ENCODE results near the gene CEP72. TPM values are rescaled to one million over a fixed set of nuclear protein-coding genes. Genes with fewer than 3 reads are reported as not detected.

The CEP72 gene
- total RNA-seq, 2 experiments from 2014 or later: 21.6 to 22.5 TPM

DNA sequence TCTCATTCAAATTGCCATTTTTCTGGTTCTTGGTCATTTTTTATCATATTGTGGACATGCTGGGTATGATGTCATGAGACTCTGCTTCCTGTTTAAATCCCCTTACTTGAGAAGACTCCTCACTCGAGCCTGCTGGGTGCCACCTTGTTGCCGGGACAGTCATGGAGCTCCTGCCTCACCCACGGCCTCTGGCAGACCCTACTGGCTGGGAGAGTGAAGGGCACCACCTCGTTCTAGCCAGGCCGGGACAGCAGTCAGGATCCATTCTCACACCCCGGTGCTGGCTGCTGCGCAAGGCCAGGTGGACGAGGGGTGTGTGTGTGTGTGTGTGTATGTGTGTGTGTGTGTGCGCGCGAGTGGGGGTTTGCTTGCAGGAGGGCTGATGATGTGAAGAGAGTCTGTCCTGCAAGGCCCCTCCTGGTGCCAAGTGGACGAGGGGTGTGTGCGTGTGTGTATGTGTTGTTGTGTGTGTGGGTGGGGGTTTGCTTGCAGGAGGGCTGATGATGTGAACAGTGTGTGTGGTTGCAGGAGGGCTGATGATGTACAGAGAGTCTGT is 4.4 kb downstream of the CEP72 start:
- Mint-ChIP-seq H3K27ac (no peak overlapping the region), H3K4me1 (ENCODE audit: low read depth) (peaks cover 30% of the 10 kb centered on the region), H3K27me3 (no peaks in the 10 kb centered on the region), H3K36me3 (peaks cover 40% of the 10 kb centered on the region), H3K4me3 (no peak overlapping the region), H3K9me3 (peaks cover 8% of the 10 kb centered on the region)
- no peak for DNase-seq
- CTCF ChIA-PET: no interaction called here
- POLR2A ChIA-PET: no interaction called here
- intact Hi-C loops (cut with micrococcal nuclease): no loop called here

GRCh38 chr5:617896-618295 is 5.8 kb downstream of the CEP72 start:
- intact Hi-C loops (cut with micrococcal nuclease): no loop called here
- Mint-ChIP-seq H3K36me3 (peaks cover 41% of the 10 kb centered on the region), H3K27ac (no peak overlapping the region), H3K9me3 (peaks cover 7% of the 10 kb centered on the region), H3K4me3 (no peak overlapping the region), H3K27me3 (no peaks in the 10 kb centered on the region), H3K4me1 (ENCODE audit: low read depth) (peaks cover 27% of the 10 kb centered on the region)
- DNase-seq: no peak
- POLR2A ChIA-PET: no interaction called here
- CTCF ChIA-PET: no interaction called here

GRCh38 chr5:618450-618849 is 6.3 kb downstream of the CEP72 start:
- Mint-ChIP-seq H3K4me1 (ENCODE audit: low read depth) (peaks cover 22% of the 10 kb centered on the region), H3K27ac (no peak overlapping the region), H3K4me3 (no peak overlapping the region), H3K27me3 (no peaks in the 10 kb centered on the region), H3K36me3 (peaks cover 39% of the 10 kb centered on the region), H3K9me3 (peaks cover 4% of the 10 kb centered on the region)
- ChIA-PET CTCF (no interaction called here), POLR2A (no interaction called here)
- intact Hi-C loops (cut with micrococcal nuclease): no loop called here
- no peak for DNase-seq

- ChIA-PET CTCF (no interaction called here), POLR2A (no interaction called here)
- Mint-ChIP-seq H3K9me3 (peaks cover 4% of the 10 kb centered on the region), H3K36me3 (peaks cover 38% of the 10 kb centered on the region), H3K27me3 (no peaks in the 10 kb centered on the region), H3K27ac (no peak overlapping the region), H3K4me1 (ENCODE audit: low read depth) (peaks cover 13% of the 10 kb centered on the region), H3K4me3 (no peak overlapping the region)
- intact Hi-C loops (cut with micrococcal nuclease): no loop called here
- no peak for DNase-seq
Measured at GRCh38 chr5:619444-619843, 7.3 kb downstream of the CEP72 start.

GRCh38 chr5:620152-620551 is 8.0 kb downstream of the CEP72 start:
- peaks cover 4% of the 10 kb centered on the region for H3K9me3 Mint-ChIP-seq
- DNase-seq: no peak
- POLR2A ChIA-PET: no interaction called here
- CTCF ChIA-PET: no interaction called here
- H3K4me3 Mint-ChIP-seq: no peak overlapping the region
- H3K27ac Mint-ChIP-seq: no peak overlapping the region
- no peaks in the 10 kb centered on the region for H3K27me3 Mint-ChIP-seq
- H3K4me1 Mint-ChIP-seq (ENCODE audit: low read depth): peaks cover 8% of the 10 kb centered on the region
- intact Hi-C loops (cut with micrococcal nuclease): no loop called here
- H3K36me3 Mint-ChIP-seq: peaks cover 38% of the 10 kb centered on the region

DNA sequence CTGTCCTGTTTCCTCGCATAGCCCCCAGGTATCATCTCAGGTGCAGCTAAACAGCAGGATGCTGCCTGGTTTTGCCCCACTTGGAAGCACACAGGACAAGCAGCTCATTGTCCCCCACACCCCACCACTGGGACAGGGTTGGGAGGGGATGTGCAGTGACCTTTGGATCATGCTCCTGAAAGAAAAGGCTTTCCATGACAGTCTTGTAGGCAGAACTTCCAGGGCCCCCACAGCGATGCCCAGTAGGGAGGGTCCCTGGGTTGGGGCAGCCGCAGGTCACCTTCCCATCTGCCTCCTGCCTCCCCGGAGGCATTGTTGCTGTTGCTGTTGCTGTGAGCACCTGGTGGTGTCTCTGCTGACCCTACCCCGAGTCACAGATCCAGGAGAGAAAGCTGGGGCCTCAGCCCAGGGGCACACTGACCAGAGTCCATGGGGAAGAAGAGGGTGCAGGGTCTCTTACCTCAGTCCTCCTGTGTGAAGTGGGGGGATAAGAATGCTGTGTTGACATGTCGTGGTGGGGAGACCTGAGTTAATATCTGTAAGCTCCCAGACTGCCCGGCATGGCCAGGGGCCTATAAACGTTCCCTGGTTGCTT is 8.5 kb downstream of the CEP72 start:
- Mint-ChIP-seq H3K9me3 (no peaks in the 10 kb centered on the region), H3K27me3 (no peaks in the 10 kb centered on the region), H3K36me3 (peaks cover 36% of the 10 kb centered on the region), H3K4me3 (no peak overlapping the region), H3K27ac (no peak overlapping the region), H3K4me1 (ENCODE audit: low read depth) (peaks cover 4% of the 10 kb centered on the region)
- CTCF ChIA-PET: no interaction called here
- intact Hi-C loops (cut with micrococcal nuclease): no loop called here
- DNase-seq: no peak
- POLR2A ChIA-PET: no interaction called here

DNA sequence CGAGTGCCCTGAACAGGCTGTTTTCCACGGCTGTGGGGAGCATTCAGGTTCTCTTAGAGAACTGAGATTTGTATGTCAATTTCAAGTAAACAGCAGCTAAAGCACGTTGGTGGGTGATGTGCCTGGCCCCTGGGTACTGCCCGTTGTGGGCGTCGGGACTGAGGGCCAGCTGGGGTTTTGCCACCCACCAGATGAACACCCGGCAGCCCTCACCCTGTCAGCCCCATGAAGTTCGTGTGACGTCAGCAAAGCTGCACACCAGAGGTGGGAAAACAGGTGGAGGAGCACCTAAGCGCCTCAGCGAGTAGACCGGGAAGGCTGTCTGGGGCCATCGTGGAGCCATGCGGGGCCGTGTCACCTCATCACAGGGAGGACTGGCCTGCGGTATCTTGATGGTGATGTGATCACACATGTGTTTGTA is 9.2 kb downstream of the CEP72 start:
- CTCF ChIA-PET: no interaction called here
- Mint-ChIP-seq H3K36me3 (peaks cover 39% of the 10 kb centered on the region), H3K4me3 (no peak overlapping the region), H3K9me3 (no peaks in the 10 kb centered on the region), H3K27ac (no peak overlapping the region), H3K27me3 (no peaks in the 10 kb centered on the region), H3K4me1 (ENCODE audit: low read depth) (peaks cover 2% of the 10 kb centered on the region)
- intact Hi-C loops (cut with micrococcal nuclease): no loop called here
- no peak for DNase-seq
- POLR2A ChIA-PET: no interaction called here

DNA sequence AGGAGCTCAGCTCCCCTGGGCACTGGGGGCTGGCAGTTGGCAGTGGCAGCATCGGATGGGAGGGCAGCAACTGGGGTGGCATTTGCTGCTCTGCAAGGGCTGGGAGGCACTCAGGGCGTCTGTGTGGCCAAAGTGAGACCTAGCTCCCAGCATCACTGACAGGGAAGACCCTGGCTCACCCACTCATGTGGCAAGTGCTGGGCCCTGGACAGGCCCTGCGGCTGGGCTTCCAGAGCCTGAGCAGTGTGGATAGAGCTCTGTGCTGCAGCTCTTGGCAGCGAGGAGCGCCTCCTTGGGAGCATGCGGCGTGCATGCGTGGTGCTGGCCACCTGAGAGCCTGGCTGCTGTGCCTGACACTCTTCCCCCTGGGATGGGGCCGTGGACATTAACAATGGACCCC is 10.2 kb downstream of the CEP72 start:
- Mint-ChIP-seq H3K4me1 (ENCODE audit: low read depth) (no peaks in the 10 kb centered on the region), H3K27ac (no peak overlapping the region), H3K27me3 (no peaks in the 10 kb centered on the region), H3K9me3 (no peaks in the 10 kb centered on the region), H3K36me3 (peaks cover 35% of the 10 kb centered on the region), H3K4me3 (no peak overlapping the region)
- CTCF ChIA-PET: no interaction called here
- intact Hi-C loops (cut with micrococcal nuclease): no loop called here
- DNase-seq: no peak
- POLR2A ChIA-PET: no interaction called here

DNA sequence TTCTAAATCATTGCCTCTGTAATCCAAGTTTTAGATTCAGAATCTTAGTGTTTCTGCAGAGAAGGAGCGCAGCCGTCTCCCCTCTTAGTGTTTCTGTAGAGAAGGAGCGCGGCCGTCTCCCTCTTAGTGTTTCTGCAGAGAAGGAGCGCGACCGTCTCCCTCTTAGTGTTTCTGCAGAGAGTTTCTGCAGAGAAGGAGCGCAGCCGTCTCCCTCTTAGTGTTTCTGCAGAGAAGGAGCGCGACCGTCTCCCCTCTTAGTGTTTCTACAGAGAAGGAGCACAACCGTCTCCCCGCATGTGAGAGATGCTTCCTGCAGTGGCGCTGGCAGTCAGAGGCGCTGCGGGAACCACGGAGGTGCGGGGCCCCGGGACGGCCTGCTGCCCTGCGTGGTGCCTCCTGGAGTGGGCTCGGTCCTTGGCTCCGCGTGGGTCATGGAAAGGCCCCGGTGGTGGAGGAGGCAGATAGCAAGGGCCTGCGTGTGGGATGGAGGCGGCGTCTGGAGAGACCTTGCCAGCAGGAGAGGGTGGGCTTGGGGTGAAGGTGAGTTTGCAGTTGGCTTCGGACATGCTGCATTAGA is 10.9 kb downstream of the CEP72 start:
- Mint-ChIP-seq H3K4me1 (ENCODE audit: low read depth) (no peaks in the 10 kb centered on the region), H3K9me3 (no peaks in the 10 kb centered on the region), H3K36me3 (peaks cover 38% of the 10 kb centered on the region), H3K4me3 (no peak overlapping the region), H3K27me3 (no peaks in the 10 kb centered on the region), H3K27ac (no peak overlapping the region)
- ChIA-PET CTCF (no interaction called here), POLR2A (no interaction called here)
- intact Hi-C loops (cut with micrococcal nuclease): no loop called here
- no peak for DNase-seq

DNA sequence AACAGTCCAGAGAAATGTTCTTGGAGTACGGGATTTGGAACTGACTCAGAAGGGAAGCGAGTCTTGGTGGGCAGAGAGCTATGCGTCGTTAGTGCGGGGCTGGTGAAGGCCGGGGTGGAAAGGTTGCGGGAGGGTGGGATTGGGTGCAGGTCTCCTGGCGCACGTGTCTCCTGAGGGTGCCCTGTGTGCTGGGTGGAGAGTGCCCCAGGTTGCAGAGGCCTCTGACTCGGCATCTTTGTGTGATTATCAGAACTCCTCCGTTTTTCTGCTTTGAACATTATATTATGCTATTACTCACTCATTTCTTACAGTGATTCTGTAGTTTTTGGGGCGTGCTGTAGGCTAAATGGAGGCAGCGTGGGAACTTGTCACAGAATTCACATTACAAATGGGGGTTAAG is 11.4 kb downstream of the CEP72 start:
- Mint-ChIP-seq H3K4me3 (no peak overlapping the region), H3K4me1 (ENCODE audit: low read depth) (no peaks in the 10 kb centered on the region), H3K27ac (no peak overlapping the region), H3K9me3 (no peaks in the 10 kb centered on the region), H3K36me3 (peaks cover 35% of the 10 kb centered on the region), H3K27me3 (no peaks in the 10 kb centered on the region)
- ChIA-PET CTCF (no interaction called here), POLR2A (no interaction called here)
- intact Hi-C loops (cut with micrococcal nuclease): no loop called here
- no peak for DNase-seq

DNA sequence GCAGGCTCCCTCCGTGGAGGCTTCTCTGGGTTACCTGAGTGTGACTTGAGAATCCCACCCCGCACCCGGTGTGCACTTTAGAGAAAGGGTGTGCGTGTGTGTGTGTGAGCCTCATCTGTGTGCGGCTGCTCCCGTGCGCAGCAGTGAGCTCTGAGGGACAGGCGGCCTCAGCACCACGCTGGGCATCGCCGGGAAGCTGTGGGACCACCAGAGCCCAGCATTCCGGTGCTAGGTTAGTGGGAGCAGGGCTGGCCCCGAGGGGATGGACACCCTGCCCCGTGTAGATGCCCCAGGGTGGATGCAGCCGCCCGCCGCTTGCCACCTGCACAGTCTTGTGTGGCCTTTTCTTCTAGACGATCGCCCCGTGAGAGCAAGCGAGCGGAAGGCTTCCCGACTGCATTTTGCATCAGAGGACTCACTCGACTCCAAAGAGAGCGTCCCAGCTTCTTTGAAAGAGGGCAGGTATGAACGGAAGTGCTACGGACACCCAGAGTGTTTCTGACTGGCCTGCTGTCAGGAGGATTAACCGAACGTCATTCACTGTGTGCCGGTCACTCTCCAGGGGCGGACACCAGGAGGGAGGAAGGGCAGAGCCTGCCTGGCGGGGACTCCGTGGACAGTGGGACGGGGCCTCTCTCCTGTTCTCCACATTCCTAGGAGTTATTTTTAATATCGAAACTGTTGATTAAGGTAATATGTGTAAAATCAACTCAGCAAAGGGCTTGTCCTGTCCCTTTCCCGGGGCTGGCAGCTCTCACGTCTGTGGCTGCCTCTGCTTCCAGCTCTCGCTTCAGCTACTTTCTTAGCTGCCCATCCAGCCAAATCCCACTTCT is 12.2 kb downstream of the CEP72 start:
- no peaks in the 10 kb centered on the region for H3K9me3 Mint-ChIP-seq
- intact Hi-C loops (cut with micrococcal nuclease): no loop called here
- H3K27me3 Mint-ChIP-seq: no peaks in the 10 kb centered on the region
- H3K27ac Mint-ChIP-seq: no peak overlapping the region
- no peak overlapping the region for H3K4me3 Mint-ChIP-seq
- H3K36me3 Mint-ChIP-seq: peaks cover 36% of the 10 kb centered on the region
- H3K4me1 Mint-ChIP-seq (ENCODE audit: low read depth): no peaks in the 10 kb centered on the region
- ChIA-PET POLR2A (no interaction called here), CTCF (no interaction called here)
- no peak for DNase-seq

GRCh38 chr5:624951-625230 is 12.8 kb downstream of the CEP72 start:
- no peaks in the 10 kb centered on the region for H3K4me1 Mint-ChIP-seq (ENCODE audit: low read depth)
- ChIA-PET POLR2A (no interaction called here), CTCF (no interaction called here)
- peaks cover 32% of the 10 kb centered on the region for H3K36me3 Mint-ChIP-seq
- H3K9me3 Mint-ChIP-seq: no peaks in the 10 kb centered on the region
- intact Hi-C loops (cut with micrococcal nuclease): no loop called here
- H3K4me3 Mint-ChIP-seq: no peak overlapping the region
- no peaks in the 10 kb centered on the region for H3K27me3 Mint-ChIP-seq
- DNase-seq: no peak
- no peak overlapping the region for H3K27ac Mint-ChIP-seq

GRCh38 chr5:625516-625915 is 13.4 kb downstream of the CEP72 start:
- Mint-ChIP-seq H3K27ac (no peak overlapping the region), H3K36me3 (peaks cover 28% of the 10 kb centered on the region), H3K27me3 (no peaks in the 10 kb centered on the region), H3K4me3 (no peak overlapping the region), H3K9me3 (no peaks in the 10 kb centered on the region), H3K4me1 (ENCODE audit: low read depth) (no peaks in the 10 kb centered on the region)
- no peak for DNase-seq
- CTCF ChIA-PET: no interaction called here
- intact Hi-C loops (cut with micrococcal nuclease): no loop called here
- POLR2A ChIA-PET: no interaction called here

Data from activated CD4-positive, alpha-beta memory T cell treated with anti-CD3 and anti-CD28 coated beads for 36 hours (primary cell).